Upper lobe of right lung (tissue), 1 donor: Measurements from ENCODE around the gene TTC6. TPM values are rescaled to one million over a fixed set of nuclear protein-coding genes. Genes with fewer than 3 reads are reported as not detected.

Source experiments
- ATAC-seq: fragments of 200-7000 bp; cut with Tn5 transposase; one replicate; pipeline ENCODE4 v1.9.1; 2020; ENCODE audit warnings: mild to moderate bottlenecking, moderate library complexity
- DNase-seq: peaks from one replicate; pipeline ENCODE4 v3.0.0-alpha.2; 2020
- H3K27ac ChIP-seq: fragments of 200-600 bp; one replicate; pipeline ENCODE4 v1.8.0; 2022
- H3K27me3 ChIP-seq: fragments of 200-600 bp; one replicate; pipeline ENCODE4 v1.8.0; 2022; ENCODE audit warnings: mild to moderate bottlenecking
- H3K36me3 ChIP-seq: fragments of 200-600 bp; one replicate; pipeline ENCODE4 v1.8.0; 2022
- H3K4me1 ChIP-seq: fragments of 200-600 bp; one replicate; pipeline ENCODE4 v1.8.0; 2022
- H3K4me3 ChIP-seq: fragments of 200-600 bp; one replicate; pipeline ENCODE4 v1.8.0; 2022; ENCODE audit warnings: mild to moderate bottlenecking
- H3K9me3 ChIP-seq: fragments of 200-600 bp; one replicate; pipeline ENCODE4 v1.8.0; 2022
- intact Hi-C: fragments of 100-400 bp; cut with DNase I; formaldehyde crosslinking; loops from one replicate; pipeline ENCODE4 v1.11.0; 2022
- long read RNA-seq: library from polyadenylated mRNA; unstranded; transcript quantifications from one replicate; pipeline ENCODE4 v2.0.0, GENCODE V29; 2021
- total RNA-seq: library from RNA; stranded (reverse); fragmentation: NEBNext Ultra II Directional; extraction: Animal tissue kit (Norgen Biotek cat#: 25700); gene quantifications from one replicate; pipeline ENCODE4 v1.2.1, GENCODE V29; 2021
- TF ChIP-seq, protein P1 (sequence below): fragments of 200-600 bp; IDR thresholded peaks from one replicate; pipeline ENCODE4 v1.8.0; 2022; ENCODE audit warnings: antibody characterized with exemption
- donor health status: DM: no; HTN: yes; CAD: no; lungs with severe emphysema.

Gene TTC6, protein sequence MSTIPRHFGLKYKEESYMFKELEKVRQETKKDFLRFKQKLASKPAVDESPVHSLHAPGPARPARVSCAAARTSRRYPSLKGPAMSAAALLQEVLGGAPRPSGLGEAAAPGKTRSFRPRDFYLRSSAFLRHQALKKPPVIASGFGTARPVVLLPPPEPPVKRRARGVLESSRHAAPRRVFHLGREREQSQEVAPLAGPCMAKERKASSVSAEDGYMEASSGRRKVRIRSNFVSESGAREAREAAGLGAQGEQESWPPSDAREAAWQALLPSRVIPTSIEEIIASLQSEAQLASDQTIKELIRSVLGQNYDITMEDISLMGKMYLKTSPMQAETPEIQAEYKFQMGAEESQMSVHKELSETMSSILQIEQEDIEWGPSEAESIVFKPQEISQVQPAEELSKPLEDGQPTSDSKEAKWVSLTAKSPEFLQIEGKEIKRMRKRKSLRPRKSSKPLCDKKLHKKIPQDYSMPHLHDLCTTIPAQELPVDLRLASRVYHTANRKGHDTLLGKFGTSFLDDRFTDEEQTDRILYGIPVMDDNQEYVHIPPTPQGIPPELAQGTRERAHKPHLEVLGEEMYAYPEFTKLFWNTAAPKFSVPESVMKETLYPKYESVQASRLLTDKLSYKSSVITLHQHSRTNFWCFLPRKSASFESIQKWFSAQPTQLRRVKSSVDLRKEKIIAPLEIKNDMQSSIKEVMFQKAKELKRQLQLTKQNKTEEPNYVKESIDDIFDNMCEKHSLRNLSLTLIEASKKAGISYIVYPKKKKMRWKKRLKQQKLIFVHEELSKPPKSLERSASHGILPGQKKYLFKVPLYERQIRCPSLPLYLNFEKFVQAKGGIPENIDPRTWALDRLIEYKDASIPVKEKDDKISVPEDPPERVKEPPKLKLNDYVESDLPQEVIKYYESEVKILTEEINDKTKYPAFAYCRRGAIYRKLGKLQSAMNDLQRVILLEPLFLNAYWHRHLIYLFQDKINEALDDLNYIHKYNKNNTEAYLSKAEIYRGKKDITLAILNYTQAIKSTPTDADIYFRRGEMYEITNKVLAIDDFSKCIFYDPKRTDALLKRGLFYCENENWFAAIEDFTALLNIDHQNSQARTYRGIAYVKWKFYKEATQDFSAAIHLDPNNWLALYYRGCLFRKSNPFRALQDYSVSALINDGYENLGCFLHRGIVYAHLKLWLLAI (N-terminal part only)
- total RNA-seq = 7.9 TPM
- long read RNA-seq, partial matches to known transcripts = 0 of 5 reads
- long read RNA-seq, other reads (novel, unspliced or antisense) = 5 of 5 reads

DNA sequence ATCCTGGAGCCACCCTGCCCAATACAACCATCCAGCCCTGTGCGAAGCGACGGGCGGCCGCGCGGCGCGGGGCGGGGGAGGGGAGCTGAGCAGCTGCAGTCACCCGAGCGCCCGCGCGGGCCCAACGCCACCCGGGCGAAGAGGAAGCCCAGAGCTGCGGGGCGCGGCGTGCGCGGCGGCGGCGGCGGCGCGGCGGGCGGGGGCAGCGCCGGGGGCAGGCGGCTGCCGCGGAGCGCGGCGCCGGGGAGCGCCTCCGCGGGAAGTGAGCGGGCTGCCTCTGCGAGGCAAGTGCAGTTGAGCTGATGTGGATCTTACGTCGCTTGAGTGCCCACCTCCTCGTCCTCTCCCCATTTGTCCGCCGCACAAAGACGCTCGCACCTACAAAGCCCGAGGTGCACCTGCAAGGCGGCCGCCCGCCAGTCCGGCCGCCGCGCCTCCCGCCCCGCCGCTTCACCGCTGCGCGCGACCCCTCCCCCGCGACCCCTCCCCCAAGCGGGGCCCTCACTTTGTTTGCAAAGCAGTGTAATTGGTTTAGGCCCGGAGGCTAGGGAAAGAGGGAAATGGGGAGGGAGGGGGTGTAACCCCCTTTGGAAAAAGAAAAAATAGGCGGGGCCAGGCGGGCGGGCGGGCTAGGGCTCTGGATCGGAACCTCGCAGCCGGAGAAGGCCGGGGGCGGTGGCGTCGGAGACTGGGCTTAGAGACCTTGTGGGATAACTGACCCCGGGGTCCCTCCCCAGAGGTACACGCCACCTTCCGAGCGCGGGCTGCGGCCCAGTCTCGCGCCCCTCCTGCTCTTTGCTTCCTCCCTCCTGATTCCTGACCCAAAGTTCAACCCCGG, at the start of gene TTC6, which contains the start of gene FOXA1:
TSS of gene TTC6 (plus strand) at position 659 of the 838 bp plus-strand sequence. CDS start 26,436 bp downstream, outside the sequence.
TSS of gene FOXA1 (minus strand) at position 279 of the 838 bp plus-strand sequence. CDS start at position 2, 277 bp downstream.
- no peaks in the 10 kb centered on the region for H3K9me3 ChIP-seq
- H3K4me1 ChIP-seq = peaks cover 20% of the 10 kb centered on the region
- H3K4me3 ChIP-seq = peak within 1 kb of the TSS; percentile 54
- TF ChIP-seq, protein P1, sequence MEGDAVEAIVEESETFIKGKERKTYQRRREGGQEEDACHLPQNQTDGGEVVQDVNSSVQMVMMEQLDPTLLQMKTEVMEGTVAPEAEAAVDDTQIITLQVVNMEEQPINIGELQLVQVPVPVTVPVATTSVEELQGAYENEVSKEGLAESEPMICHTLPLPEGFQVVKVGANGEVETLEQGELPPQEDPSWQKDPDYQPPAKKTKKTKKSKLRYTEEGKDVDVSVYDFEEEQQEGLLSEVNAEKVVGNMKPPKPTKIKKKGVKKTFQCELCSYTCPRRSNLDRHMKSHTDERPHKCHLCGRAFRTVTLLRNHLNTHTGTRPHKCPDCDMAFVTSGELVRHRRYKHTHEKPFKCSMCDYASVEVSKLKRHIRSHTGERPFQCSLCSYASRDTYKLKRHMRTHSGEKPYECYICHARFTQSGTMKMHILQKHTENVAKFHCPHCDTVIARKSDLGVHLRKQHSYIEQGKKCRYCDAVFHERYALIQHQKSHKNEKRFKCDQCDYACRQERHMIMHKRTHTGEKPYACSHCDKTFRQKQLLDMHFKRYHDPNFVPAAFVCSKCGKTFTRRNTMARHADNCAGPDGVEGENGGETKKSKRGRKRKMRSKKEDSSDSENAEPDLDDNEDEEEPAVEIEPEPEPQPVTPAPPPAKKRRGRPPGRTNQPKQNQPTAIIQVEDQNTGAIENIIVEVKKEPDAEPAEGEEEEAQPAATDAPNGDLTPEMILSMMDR = no peak
- peak; percentile 88 for DNase-seq
- H3K27me3 ChIP-seq = peaks cover 89% of the 10 kb centered on the region
- ATAC-seq = peak; percentile 31
- intact Hi-C loops = no loop called here
- peak within 1 kb of the TSS; percentile 87 for H3K27ac ChIP-seq
- no peaks in the 10 kb centered on the region for H3K36me3 ChIP-seq

DNA sequence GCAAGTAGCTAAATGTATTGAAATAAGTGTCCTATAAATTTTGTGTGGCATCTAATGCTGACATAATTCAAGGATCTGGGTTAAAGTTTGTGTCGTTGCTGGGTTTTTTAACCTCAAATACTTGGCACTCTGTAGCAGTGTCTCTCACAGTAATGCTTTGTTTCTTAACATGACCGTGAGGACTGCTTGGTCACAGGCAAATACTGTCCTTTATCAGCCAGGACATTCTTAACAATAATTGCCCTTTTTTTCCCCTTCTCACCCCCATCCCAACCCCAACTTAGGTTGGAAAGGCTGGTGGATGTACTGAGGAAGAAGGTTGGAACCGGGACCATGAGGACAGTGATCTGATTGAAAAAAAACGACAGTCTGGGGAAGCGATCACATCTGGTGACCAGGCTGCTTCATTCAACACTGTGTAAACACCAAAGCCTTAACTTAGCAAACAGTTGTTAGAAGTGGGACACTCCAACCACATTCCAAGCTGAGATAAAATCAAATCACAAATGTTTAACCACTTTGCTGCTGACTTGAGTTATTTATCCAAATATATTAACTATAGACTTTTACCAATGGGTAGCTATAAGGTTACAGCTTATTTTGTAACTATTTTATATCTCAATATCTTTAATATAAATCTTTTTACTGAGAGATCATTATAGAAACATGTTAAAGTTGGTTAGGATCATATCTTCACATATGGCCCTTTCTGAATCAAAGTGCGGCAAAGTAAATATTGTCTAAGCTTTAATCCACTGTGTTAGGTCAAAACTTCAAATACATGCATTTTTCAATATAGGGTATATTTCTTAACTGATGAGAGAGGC, 48.6 kb upstream of the TTC6 start:
- Histone ChIP-seq H3K36me3 (no peaks in the 10 kb centered on the region), H3K27me3 (no peaks in the 10 kb centered on the region), H3K9me3 (no peaks in the 10 kb centered on the region), H3K27ac (peak overlapping the region; percentile 26), H3K4me3 (no peak overlapping the region), H3K4me1 (no peaks in the 10 kb centered on the region)
- intact Hi-C loops = no loop called here
- ATAC-seq (peak; percentile 80), DNase-seq (no peak)
- TF ChIP-seq, protein P1 = no peak

DNA sequence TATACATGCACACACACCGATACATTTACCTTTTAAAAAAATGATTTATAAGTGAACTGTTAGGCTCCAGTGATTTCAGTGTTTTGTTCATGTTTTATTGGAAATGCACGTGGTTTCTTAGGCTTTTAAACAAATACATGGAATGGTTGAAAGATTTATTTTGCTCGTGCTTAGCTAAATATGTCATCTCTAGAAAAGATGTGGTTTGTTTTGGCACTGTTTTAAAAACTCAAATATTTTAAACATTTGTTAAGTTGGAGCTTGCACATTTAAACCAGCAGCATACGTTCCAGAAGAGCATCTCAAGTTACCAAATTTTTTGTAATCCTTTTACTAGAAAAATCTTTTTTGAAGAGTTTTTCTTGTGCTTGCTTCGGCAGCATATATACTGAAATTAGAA, 44.9 kb upstream of the TTC6 start:
- no peak for DNase-seq
- ATAC-seq = no peak
- no peak overlapping the region for H3K4me3 ChIP-seq
- no peaks in the 10 kb centered on the region for H3K36me3 ChIP-seq
- peaks cover 11% of the 10 kb centered on the region for H3K9me3 ChIP-seq
- no peak overlapping the region for H3K27ac ChIP-seq
- no peaks in the 10 kb centered on the region for H3K4me1 ChIP-seq
- no peaks in the 10 kb centered on the region for H3K27me3 ChIP-seq
- TF ChIP-seq, protein P1 = no peak
- intact Hi-C loops = no loop called here

DNA sequence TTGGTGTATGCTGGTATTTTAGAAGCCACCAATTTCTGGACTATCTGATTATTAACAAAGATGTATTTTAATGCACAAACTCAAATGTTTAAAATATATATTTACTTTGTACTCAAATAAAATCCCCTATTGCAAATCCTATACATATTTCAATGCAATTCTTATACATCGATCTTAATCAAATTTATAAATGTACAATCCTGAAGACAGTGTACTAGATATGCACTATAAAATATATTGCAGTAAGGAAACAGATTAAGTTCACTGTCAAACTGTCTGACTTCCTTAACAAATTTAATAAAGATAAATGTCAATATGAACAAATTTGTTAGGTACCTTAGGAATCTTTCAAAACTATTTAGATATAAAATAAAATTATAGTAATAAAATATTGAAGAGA, 44.3 kb upstream of the TTC6 start:
- TF ChIP-seq, protein P1 = no peak
- Histone ChIP-seq H3K27ac (no peak overlapping the region), H3K4me3 (no peak overlapping the region), H3K27me3 (no peaks in the 10 kb centered on the region), H3K4me1 (no peaks in the 10 kb centered on the region), H3K36me3 (no peaks in the 10 kb centered on the region), H3K9me3 (peaks cover 11% of the 10 kb centered on the region)
- intact Hi-C loops = no loop called here
- ATAC-seq (no peak), DNase-seq (no peak)
